LNCAP (cell line): ENCODE data around the gene ETV3.

Source experiments
- TF ChIP-seq, protein P1 (sequence below): fragments of 450-650 bp; IDR thresholded peaks from 2 replicates; pipeline ENCODE4 v1.5.1; 2017; ENCODE audit warnings: mild to moderate bottlenecking

Gene ETV3

GRCh38 chr1:157113106-157113505 lies 25.1 kb downstream of the ETV3 start:
- TF ChIP-seq, protein P1, sequence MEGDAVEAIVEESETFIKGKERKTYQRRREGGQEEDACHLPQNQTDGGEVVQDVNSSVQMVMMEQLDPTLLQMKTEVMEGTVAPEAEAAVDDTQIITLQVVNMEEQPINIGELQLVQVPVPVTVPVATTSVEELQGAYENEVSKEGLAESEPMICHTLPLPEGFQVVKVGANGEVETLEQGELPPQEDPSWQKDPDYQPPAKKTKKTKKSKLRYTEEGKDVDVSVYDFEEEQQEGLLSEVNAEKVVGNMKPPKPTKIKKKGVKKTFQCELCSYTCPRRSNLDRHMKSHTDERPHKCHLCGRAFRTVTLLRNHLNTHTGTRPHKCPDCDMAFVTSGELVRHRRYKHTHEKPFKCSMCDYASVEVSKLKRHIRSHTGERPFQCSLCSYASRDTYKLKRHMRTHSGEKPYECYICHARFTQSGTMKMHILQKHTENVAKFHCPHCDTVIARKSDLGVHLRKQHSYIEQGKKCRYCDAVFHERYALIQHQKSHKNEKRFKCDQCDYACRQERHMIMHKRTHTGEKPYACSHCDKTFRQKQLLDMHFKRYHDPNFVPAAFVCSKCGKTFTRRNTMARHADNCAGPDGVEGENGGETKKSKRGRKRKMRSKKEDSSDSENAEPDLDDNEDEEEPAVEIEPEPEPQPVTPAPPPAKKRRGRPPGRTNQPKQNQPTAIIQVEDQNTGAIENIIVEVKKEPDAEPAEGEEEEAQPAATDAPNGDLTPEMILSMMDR, result no peak

DNA sequence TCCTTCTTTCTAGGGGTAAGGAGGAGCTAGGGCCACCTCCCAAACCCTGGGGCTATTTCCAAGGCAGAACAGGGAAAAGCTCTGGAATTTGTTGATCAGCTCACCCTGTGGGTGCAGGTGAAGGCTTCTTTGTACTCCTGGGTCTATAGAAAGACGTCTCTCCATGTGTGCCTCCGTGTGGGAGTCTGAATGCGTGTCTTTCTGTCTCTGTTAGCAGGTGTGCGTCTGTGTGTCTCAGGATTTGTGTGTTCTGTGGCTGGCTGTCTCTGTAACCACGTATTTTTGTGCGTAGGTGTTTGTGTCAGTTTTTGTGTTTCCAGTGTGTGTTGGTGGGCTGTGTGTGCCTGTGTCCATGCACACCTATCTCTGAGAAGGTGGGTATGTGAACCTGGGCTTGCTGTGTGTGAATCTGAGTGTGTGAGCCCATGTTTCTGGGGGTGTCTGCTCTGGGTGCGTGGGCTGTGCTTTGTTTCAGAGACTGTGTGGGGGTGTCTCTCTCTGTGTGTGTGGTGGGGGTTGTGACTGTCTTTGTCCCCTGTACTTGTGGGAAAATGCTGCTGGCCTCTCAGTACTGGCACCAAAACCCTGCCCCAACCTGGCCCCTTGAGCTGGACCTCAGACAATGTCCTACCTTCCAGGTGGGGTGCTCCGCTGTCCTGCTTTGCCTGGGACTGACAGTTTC lies 25.9 kb downstream of the ETV3 start:
- TF ChIP-seq, protein P1, result no peak

DNA sequence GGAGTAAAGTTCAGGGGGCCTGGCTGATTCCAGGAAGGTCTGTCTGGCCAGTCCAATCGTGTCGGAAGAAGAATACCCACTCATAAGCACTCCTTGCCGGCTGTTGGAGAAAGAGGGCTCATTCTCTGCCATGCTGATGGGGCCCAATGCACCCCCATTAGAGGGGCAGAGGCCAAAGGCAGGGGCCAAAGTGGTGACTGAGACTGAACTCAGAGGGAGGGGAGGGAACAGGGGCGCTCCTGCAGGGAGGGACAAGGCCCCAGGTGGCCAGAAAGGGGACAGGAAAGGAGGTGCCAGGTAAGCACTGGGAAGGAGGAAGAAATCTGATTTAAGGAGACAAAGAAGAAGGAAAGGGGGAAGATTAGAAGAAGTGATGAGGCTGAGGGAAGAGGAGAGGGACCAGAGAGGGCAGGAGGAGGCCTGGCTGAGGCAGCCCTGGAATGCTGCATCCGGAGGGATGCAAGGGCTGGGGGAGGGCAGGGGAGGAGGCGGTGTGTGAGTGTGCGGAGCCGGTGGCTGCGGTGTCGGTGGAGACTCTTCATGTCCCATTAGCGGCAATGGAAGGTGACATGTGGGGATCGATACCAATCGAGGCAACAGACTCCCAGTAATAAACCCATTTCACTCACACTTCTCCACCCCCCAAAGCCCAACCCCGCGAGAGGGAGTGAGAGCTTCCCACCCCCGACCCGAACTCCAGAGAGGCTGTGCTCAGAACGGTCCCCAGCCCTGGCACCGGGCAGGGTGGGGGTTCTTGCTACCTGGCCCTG lies 26.6 kb downstream of the ETV3 start:
- TF ChIP-seq, protein P1, result no peak

- TF ChIP-seq, protein P1, result no peak
Measured at GRCh38 chr1:157110686-157111085, 27.5 kb downstream of the ETV3 start.

GRCh38 chr1:157110003-157110402 lies 28.2 kb downstream of the ETV3 start:
- TF ChIP-seq, protein P1, result no peak

GRCh38 chr1:157108448-157108847 lies 29.7 kb downstream of the ETV3 start:
- TF ChIP-seq, protein P1, result no peak

DNA sequence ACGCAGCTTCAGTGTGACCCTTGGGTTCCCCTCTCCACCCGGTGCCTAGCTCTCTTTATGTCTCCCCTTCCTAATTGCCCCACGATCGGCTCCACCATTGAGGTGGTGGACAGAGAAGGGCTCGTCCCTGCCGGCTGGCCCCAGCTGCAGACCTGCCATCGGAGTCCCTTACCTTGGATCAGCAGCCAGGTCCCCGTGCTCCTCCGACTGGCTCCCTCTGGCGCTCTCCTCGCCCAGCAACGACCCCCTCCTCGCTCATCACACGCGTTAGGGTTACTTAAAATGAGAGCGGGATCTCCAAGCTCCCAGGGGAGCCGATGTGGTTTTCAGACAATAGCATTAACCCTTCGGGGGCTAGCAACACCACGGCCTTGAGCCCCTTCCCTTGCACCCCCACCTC lies 30.5 kb downstream of the ETV3 start:
- TF ChIP-seq, protein P1, result no peak
